Islet precursor cell (in vitro differentiated cells): ENCODE measurements around the gene RCBTB1.
"Not testable (repeated sequence)": the region's sequence is repeated elsewhere in the genome, so short reads cannot be mapped to it uniquely, and the experiment has no call there.

ENCODE experiments used
- DNase-seq: peaks from one replicate; pipeline ENCODE4 v3.0.0-alpha.2; 2018

The RCBTB1 gene

DNA sequence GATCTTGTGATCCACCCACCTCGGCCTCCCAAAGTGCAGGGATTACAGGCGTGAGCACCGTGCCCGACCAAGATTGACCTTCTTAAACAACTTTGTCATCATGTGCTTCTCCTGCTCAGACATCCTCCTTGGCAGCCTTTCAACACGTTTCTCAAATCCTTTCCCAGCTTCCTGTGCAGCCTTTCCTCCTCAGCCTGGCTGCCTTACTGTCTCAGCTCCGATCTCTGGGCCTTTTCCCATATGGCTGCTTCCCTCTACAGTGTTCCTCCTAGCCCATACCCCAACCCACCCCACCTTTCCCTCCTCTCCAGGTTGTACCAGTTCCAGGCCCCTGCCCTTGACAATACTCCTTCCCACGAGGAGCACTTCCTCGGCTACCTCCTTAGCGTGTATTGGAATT, 82.4 kb downstream of the RCBTB1 start:
- no peak for DNase-seq

DNA sequence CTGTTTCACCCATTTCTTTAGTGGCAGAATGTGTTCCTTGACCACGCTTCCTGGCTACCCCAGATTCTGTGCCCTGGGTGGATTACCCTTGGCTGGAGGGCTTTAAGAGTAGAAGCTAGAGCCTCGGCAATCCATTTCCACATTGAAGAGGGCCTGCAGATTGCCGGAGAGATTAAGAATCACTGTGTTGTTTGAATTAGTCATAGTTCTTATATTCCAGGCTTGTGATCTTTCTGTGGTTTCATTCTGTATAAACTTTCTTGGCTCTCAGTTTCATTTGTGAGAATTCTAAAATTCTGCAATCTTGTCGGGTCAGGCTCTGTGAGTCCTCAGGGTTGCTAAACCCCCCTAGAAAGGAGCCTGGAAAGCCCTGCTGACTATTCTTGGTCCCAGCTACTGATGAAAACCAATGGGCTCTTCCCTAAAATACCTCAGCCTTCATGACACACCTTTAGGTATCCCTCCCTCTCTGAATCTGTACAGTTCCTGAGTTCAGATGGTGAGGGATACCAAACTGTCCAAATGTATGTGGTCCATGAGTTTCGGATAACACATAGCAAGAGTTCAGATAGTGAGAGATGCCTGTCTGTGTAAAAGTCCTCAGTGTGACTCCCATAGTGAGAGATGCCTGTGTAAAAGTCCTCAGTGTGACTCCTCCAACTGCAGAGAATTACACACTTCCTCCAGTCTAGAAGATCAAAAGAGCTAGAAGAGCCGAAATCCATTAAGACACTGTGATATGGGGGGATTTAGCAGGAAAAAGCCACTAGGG, 85.3 kb downstream of the RCBTB1 start:
- no peak for DNase-seq

DNA sequence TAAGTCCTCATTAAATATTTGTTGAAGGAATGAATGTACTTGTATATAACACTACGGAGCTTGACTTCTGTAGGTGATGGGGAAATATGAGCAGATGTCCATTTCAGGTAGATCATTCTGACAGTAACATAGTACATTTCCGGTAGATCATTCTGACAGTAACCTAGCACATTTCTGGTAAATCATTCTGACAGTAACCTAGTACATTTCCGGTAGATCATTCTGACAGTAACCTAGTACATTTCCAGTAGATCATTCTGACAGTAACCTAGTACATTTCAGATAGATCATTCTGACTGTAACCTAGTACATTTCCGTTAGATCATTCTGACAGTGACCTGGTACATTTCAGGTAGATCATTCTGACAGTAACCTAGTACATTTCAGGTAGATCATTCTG, 87.2 kb downstream of the RCBTB1 start:
- no peak for DNase-seq

DNA sequence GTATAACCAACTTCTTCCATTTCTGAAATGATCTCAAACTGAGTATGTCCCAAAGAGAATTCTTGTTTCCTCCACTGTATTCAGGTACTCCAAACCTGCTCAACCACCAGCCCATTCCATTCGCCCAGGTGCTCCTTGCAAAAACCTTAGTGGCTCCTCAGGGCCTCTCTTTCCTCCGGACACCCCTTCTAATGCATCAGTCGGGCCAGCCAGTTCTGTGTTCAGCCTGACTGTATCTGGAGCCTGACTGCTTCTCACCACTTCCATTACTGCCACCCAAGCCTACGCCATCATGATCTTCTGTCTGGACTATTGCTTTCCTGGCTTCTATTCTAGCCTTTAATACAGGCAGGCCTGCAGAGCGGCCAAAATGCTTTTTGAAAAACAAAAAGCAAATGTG, 88.1 kb downstream of the RCBTB1 start:
- no peak for DNase-seq

DNA sequence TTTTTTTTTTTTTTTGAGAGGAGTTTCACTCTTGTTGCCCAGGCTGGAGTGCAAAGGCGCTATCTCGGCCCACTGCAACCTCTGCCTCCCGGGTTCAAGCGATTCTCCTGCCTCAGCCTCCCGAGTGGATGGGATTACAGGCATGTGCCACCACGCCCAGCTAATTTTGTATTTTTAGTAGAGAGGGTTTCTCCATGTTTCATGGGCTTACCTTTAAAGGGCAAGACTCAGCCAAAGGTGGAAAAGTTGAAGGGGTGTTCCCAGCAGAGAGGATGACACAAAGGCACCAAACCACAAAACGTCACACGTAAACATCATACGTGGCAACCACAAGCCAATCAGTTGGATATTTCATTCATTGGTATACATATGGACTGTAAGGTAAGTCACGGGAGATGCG, 88.5 kb downstream of the RCBTB1 start:
- not testable (repeated sequence) for DNase-seq

DNA sequence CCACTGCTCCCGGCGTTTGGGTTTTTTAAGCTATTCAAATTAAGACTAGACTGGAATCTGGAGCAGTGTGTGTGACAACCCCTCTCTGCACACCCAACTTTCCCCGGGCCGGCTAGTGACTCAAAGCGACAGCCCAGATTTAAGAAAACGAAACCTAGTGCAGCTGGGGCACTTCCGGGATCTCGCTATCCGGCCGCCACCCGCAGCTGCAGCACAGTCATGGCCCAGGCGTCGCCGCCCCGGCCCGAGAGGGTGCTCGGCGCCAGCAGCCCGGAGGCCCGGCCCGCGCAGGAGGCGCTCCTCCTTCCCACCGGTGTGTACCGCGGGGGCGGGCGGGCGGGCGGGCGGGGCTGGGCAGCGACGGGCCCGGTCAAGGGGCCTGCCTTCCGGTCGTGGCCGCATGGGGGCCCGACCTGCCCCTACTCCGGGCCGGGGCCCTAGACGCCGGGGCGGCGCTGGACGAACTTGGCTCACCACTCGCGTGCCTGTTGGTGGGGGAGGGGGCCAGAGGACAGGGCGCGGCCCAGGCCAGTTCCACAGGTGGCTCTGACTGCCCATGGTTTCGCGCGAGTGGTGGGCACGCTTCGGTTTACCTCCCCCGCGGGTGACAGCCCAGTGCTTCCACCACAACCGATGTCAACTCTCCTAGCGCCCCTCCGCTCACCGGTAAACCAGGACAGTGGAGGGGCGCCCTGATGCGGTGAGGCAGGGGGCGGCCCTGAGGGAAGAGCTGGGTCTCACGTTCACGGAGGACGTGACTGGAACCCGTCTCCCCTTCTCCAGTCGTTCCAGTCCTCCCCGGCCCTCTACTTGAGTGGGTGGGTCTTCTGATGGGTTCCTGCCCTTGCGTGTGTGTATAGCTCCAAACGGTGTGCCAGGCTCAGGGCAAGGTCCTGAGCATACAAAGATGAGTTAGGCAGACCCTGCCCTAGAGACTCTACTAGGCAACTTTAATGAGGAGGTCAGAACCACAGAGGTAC, 89.3 kb downstream of the RCBTB1 start, which contains the start of gene PHF11:
Gene PHF11, plus strand, starts transcription at position 171 of the 980 bp plus-strand sequence. Its CDS starts 49 bp downstream, at position 220.
- DNase-seq: peak; percentile 90

DNA sequence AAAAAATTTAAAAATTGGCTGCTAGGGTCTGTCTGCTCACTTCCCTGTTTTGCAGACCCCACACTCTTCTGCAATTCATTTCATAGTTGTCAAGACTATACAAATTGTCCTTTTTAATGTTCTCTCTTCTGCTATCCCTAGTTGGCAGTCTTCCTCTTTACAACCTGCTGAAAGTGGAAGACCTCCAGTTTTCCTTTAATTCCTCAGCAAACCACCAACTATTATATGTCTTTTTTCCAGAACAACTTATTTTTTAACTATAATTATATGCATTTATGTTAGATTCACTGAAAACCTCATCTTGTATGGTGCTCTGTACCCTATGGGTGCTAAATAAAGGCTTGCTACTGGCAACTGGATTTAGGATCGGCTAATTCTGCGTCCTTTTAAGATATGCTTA, 90.7 kb downstream of the RCBTB1 start:
- no peak for DNase-seq

DNA sequence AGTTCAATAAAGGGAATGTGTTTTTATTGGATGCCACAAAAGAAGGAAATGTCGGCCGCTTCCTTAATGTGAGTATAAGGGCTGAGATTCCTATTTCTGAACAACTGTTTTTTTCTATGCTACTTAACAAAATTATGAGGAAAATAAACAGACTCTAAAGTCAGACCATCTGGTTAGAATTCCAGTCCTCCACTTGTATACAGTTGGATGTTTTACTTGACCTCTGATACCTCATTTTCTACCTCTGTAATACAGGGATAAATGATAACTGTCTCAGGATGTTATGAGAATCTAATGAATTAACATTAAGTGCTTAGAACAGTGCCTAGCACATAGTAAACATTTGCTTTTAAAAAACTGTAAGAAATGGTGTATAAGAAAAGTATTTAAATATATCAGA, 96.8 kb downstream of the RCBTB1 start:
- no peak for DNase-seq
